ENCODE measurements around the gene LUM. TPM values are rescaled to one million over a fixed set of nuclear protein-coding genes. Genes with fewer than 3 reads are reported as not detected.

LUM gene
- total and polyA plus RNA-seq, 2 experiments from 2014 or later = 0.27 TPM; not detected in 1

DNA sequence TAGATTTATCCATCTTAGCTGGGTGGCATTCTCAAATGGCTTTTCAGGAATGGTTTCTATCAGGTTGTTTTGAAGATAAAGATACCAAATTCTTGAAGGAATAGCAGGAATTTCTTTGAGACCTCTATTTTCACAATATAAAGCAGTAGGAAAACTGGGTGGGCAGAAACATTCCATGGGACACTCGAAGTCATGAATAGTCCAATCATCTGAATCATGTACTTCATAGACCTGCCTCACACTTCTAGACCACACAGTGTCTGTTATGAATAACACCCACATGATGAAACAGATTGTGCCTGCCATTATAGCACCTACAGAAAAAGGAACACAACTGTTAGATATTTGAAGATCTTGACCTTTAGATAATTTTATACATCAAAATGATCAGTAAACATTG lies 55.3 kb downstream of the LUM start (continued):
- TF ChIP-seq, protein P1, sequence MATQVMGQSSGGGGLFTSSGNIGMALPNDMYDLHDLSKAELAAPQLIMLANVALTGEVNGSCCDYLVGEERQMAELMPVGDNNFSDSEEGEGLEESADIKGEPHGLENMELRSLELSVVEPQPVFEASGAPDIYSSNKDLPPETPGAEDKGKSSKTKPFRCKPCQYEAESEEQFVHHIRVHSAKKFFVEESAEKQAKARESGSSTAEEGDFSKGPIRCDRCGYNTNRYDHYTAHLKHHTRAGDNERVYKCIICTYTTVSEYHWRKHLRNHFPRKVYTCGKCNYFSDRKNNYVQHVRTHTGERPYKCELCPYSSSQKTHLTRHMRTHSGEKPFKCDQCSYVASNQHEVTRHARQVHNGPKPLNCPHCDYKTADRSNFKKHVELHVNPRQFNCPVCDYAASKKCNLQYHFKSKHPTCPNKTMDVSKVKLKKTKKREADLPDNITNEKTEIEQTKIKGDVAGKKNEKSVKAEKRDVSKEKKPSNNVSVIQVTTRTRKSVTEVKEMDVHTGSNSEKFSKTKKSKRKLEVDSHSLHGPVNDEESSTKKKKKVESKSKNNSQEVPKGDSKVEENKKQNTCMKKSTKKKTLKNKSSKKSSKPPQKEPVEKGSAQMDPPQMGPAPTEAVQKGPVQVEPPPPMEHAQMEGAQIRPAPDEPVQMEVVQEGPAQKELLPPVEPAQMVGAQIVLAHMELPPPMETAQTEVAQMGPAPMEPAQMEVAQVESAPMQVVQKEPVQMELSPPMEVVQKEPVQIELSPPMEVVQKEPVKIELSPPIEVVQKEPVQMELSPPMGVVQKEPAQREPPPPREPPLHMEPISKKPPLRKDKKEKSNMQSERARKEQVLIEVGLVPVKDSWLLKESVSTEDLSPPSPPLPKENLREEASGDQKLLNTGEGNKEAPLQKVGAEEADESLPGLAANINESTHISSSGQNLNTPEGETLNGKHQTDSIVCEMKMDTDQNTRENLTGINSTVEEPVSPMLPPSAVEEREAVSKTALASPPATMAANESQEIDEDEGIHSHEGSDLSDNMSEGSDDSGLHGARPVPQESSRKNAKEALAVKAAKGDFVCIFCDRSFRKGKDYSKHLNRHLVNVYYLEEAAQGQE (IDR thresholded peaks at IDR 0.05; ENCODE audit: unreplicated experiment) = no peak
- TF ChIP-seq, protein P2, sequence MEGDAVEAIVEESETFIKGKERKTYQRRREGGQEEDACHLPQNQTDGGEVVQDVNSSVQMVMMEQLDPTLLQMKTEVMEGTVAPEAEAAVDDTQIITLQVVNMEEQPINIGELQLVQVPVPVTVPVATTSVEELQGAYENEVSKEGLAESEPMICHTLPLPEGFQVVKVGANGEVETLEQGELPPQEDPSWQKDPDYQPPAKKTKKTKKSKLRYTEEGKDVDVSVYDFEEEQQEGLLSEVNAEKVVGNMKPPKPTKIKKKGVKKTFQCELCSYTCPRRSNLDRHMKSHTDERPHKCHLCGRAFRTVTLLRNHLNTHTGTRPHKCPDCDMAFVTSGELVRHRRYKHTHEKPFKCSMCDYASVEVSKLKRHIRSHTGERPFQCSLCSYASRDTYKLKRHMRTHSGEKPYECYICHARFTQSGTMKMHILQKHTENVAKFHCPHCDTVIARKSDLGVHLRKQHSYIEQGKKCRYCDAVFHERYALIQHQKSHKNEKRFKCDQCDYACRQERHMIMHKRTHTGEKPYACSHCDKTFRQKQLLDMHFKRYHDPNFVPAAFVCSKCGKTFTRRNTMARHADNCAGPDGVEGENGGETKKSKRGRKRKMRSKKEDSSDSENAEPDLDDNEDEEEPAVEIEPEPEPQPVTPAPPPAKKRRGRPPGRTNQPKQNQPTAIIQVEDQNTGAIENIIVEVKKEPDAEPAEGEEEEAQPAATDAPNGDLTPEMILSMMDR (conservative IDR thresholded peaks at IDR 0.05; ENCODE audit: low read depth in 2 of 2) = no peak
- TF ChIP-seq JUNB (IDR thresholded peaks at IDR 0.05; ENCODE audit: unreplicated experiment) (no peak), ZNF114 (CRISPR knock-in tag; IDR thresholded peaks at IDR 0.05) (no peak)

- H3K27me3 Mint-ChIP-seq (ENCODE audit: insufficient read depth, low read depth, poor library complexity) = no peaks in the 10 kb centered on the region
- ATAC-seq = no peak
- TF ChIP-seq JUNB (IDR thresholded peaks at IDR 0.05; ENCODE audit: unreplicated experiment) (no peak), ZNF331 (CRISPR knock-in tag; IDR thresholded peaks at IDR 0.05; ENCODE audit: low read depth) (no peak), POLR2AphosphoS5 (IDR thresholded peaks at IDR 0.05; ENCODE audit: low read depth) (no peak), ETS1 (IDR thresholded peaks at IDR 0.05) (no peak), CREB1 (CRISPR knock-in tag; IDR thresholded peaks at IDR 0.05; ENCODE audit: low read depth) (no peak)
- TF ChIP-seq, protein P1 (IDR thresholded peaks at IDR 0.05; ENCODE audit: unreplicated experiment) = no peak
Measured at GRCh38 chr12:91053951-91054715, 57.2 kb downstream of the LUM start.

More at GRCh38 chr12:91053951-91054715, 57.2 kb downstream of the LUM start:
- no peak overlapping the region for H2AFZ ChIP-seq
- H3K4me1 ChIP-seq (ENCODE audit: insufficient read depth) = no peaks in the 10 kb centered on the region
- no peaks in the 10 kb centered on the region for H3K79me2 ChIP-seq (replicated peaks; ENCODE audit: insufficient read depth)
- DNase-seq (ENCODE audit: low spot score) = no peak
- no peaks in the 10 kb centered on the region for H3K4me1 Mint-ChIP-seq
- no peak overlapping the region for H3K27ac ChIP-seq (ENCODE audit: low read depth)
- H3K9me3 Mint-ChIP-seq = no peaks in the 10 kb centered on the region
- no peaks in the 10 kb centered on the region for H3K36me3 ChIP-seq (ENCODE audit: insufficient read depth)
- no peak overlapping the region for H3K4me3 Mint-ChIP-seq
- no peak overlapping the region for H3K4me3 ChIP-seq
- H3K27ac Mint-ChIP-seq = no peak overlapping the region
- no peaks in the 10 kb centered on the region for H3F3A ChIP-seq (replicated peaks; ENCODE audit: low read depth)
- H4K20me1 ChIP-seq (replicated peaks; ENCODE audit: insufficient read depth) = no peaks in the 10 kb centered on the region
- no peaks in the 10 kb centered on the region for H3K27me3 ChIP-seq (ENCODE audit: insufficient read depth)
- no peak overlapping the region for H3K4me2 ChIP-seq
- no peaks in the 10 kb centered on the region; the same call in 1 of the 2 replicates for H3K9me2 ChIP-seq (ENCODE audit: insufficient read depth)
- H3K36me3 Mint-ChIP-seq (ENCODE audit: low read depth) = no peaks in the 10 kb centered on the region

Data from GM23338 (cell line).